Skeletal muscle satellite cell (primary cell): Measurements from ENCODE around the gene IZUMO2. TPM values are rescaled to one million over a fixed set of nuclear protein-coding genes. Genes with fewer than 3 reads are reported as not detected.

Source experiments
- H3K27me3 ChIP-seq: 2 replicates; pipeline ENCODE4 v1.7.0; 2013; ENCODE audit warnings: low read length; ENCODE audit not compliant: control insufficient read depth, insufficient read depth
- H3K36me3 ChIP-seq: 2 replicates; pipeline ENCODE4 v1.7.0; 2013; ENCODE audit warnings: mild to moderate bottlenecking, control low read depth, low read length; ENCODE audit not compliant: insufficient read depth
- H3K4me1 ChIP-seq: 2 replicates; pipeline ENCODE4 v1.7.0; 2013; ENCODE audit warnings: low read length; ENCODE audit not compliant: control insufficient read depth, insufficient read depth
- H3K4me2 ChIP-seq: 2 replicates; pipeline ENCODE4 v1.7.0; 2013; ENCODE audit warnings: mild to moderate bottlenecking, low read length
- H3K4me3 ChIP-seq: 2 replicates; pipeline ENCODE4 v1.7.0; 2013; ENCODE audit warnings: low read length
- H3K9ac ChIP-seq: 2 replicates; pipeline ENCODE4 v1.7.0; 2013; ENCODE audit warnings: mild to moderate bottlenecking, low read depth, low read length, moderate library complexity
- H3K9me3 ChIP-seq: replicated peaks from 2 replicates; pipeline ENCODE4 v1.7.0; 2013; ENCODE audit warnings: mild to moderate bottlenecking, control low read depth, low read length
- total RNA-seq: library from RNA; depleted of rRNA; stranded (reverse); fragments of >200 nt; gene quantifications from 2 replicates; pipeline ENCODE4 v1.2.3, GENCODE V29; 2012; rRNA removed

IZUMO2 gene
- total RNA-seq: not detected in 2 replicates

DNA sequence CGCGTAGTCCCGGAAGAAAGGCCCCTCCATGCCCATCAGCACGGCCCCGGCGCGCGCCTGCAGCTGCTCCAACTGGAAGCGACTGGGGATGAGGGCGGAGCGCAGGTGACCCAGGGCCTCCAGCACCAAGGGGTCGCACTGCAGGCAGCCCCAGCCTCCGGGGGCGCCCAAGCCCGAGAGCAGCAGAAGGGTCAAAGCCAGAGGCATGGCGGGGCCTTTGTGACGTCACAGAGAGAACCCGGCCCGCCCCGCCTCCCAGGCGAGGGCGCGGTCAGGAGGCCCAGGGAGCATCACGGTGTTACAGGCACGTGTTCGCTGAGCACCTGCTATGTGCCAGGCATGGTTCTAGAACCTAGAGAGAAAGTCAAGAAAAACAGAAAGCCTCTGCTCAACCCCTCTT is at the start of gene IZUMO2:
IZUMO2 (minus strand) TSS at position 294 of the 400 bp plus-strand sequence; CDS start at position 207, 87 bp downstream.
- Histone ChIP-seq H3K4me1 (no peaks in the 10 kb centered on the region), H3K4me2 (no peak within 1 kb of the TSS), H3K27me3 (no peaks in the 10 kb centered on the region), H3K4me3 (no peak within 1 kb of the TSS), H3K9ac (no peak within 1 kb of the TSS), H3K9me3 (peaks cover 5% of the 10 kb centered on the region), H3K36me3 (no peaks in the 10 kb centered on the region)

DNA sequence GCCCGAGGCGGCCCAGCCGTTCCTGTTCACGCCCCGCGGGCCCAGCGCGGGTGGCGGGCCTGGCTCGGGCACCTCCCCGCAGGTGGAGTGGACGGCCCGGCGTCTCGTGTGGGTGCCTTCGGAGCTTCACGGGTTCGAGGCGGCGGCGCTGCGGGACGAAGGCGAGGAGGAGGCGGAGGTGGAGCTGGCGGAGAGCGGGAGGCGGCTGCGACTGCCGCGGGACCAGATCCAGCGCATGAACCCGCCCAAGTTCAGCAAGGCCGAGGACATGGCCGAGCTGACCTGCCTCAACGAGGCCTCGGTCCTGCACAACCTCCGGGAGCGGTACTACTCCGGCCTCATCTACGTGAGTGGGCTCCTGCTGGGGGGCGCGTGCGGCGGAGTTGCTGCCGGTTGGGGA is 47.3 kb upstream of the IZUMO2 start:
- Histone ChIP-seq H3K9ac (no peak overlapping the region), H3K36me3 (no peaks in the 10 kb centered on the region), H3K4me3 (no peak overlapping the region), H3K27me3 (no peaks in the 10 kb centered on the region), H3K4me2 (no peak overlapping the region), H3K4me1 (no peaks in the 10 kb centered on the region), H3K9me3 (no peaks in the 10 kb centered on the region)

DNA sequence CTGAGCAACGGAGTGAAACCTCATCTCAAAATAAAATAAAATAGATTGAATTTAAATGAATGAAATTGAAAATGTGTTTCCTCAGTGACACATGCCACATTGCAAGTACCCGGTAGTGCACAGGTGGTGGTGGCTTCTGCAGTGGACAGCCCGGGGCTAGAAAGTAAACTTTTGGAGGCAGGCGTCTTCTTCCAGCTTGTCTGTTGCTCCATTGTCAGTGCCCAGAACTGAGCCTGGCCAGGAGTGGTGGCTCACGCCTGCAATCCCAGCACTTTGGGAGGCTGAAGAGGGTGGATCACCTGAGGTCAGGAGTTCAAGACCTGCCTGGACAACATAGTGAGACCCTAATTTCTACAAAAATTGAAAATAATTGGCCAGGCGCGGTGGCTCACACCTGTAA is 46.0 kb upstream of the IZUMO2 start:
- Histone ChIP-seq H3K4me3 (no peak overlapping the region), H3K9me3 (no peaks in the 10 kb centered on the region), H3K4me2 (no peak overlapping the region), H3K4me1 (no peaks in the 10 kb centered on the region), H3K9ac (no peak overlapping the region), H3K36me3 (no peaks in the 10 kb centered on the region), H3K27me3 (no peaks in the 10 kb centered on the region)

DNA sequence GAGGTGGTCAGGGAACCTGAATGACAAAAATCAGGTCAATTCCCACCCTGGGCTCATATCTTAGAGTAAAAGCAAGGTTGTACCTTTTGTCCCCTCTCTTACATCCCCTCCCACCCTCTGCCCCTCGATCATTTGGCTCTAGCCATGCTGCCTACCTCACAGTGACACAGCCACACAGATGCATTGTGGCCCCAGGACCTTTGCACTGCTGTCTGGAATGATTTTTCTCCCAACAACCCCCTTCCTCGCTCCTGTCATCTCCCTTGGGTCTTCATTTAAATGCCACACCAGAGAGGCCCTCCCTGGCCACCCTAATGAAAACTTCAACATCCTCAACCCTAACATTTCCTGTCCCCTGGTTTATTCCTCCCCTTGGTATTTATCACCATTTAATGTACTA is 44.6 kb upstream of the IZUMO2 start:
- Histone ChIP-seq H3K27me3 (no peaks in the 10 kb centered on the region), H3K9ac (no peak overlapping the region), H3K9me3 (no peaks in the 10 kb centered on the region), H3K36me3 (no peaks in the 10 kb centered on the region), H3K4me1 (no peaks in the 10 kb centered on the region), H3K4me2 (no peak overlapping the region), H3K4me3 (no peak overlapping the region)

DNA sequence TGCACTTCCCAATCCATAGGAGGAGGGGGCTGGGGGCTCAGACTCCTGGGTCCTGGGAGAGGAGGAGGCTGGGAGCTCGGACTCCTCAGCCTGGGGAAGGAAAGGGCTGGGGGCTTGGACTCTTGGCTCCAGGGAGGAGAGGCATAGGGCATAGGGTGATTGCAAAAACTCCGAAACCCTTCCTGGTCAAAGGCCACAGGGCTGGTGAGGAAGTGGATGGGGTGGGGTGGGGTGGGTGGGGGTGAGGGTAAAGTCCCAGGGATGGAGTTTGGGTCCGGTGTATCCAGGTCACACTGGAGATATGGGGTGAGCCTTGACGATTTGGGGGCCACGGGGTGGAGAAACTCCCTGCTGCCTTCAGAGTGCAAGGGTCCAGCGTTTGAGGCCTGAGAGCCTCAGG is 43.1 kb upstream of the IZUMO2 start:
- H3K36me3 ChIP-seq: no peaks in the 10 kb centered on the region
- H3K9me3 ChIP-seq: no peaks in the 10 kb centered on the region
- no peak overlapping the region for H3K4me3 ChIP-seq
- H3K4me2 ChIP-seq: no peak overlapping the region
- no peak overlapping the region for H3K9ac ChIP-seq
- no peaks in the 10 kb centered on the region for H3K27me3 ChIP-seq
- H3K4me1 ChIP-seq: no peaks in the 10 kb centered on the region

DNA sequence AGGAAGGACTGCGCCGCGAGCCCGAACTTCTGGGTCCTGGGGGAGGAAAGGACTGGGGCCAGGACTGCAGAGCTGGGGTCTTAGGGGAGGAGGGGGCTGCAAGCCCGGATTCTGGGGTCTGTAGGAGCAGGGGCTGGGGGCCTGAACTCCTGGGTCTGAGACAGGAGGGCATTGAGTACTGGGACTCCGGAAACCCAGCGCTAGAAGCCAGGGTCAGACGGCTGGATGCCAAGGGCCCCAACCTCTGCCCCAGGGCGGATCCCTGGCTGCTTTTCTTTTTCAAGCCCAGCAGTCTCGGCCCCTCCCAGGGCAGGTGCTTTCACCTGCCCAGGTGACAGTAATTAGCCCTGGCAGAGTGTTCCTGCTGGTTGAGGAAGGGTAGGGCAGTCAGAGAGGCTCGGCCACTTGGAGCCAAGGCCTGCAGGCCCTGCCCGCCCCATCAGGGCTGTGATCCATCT is 42.6 kb upstream of the IZUMO2 start:
- Histone ChIP-seq H3K4me3 (no peak overlapping the region), H3K4me1 (no peaks in the 10 kb centered on the region), H3K4me2 (no peak overlapping the region), H3K9me3 (no peaks in the 10 kb centered on the region), H3K36me3 (no peaks in the 10 kb centered on the region), H3K27me3 (no peaks in the 10 kb centered on the region), H3K9ac (no peak overlapping the region)

DNA sequence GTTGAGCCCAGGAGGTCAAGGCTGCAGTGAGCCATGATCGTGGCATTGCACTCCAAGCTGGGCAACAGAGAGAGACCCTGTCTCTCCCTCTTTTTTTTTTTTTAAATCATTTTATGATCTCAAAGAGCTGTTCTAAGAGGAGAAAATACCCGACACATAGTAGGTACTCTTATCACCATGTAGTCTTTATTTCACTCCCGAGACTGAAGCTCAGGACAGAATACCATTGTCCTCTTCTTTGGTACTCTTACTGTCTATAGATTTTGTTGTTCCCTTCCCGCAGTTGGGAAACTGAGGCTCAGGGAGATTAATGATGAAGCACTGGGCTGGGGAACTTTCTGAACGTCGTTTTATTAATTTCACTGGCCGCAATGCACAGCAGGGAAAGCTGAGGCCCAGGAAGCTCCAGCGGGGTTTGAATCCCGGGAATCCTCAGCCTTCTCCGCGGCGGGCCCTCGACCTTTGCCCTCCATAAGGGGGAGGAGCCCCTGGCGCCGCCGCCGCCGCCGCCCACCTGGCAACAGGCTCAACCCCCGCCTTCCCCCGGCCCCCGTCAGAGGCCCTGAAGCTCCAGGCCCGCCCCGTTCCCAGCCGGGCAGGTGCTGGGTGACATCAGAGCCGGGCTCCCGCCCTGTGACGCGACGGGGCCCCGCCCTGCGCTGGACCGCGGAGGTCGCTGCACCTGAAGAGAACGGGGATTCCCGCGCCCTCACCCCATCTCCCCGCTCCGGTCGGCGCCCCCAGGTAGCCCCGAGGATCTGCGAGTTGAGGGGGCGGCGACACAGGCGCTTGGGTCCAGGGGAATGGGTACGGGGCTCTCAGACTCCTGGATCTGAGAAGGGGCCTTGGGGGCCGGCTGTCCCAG is 42.0 kb upstream of the IZUMO2 start:
- Histone ChIP-seq H3K4me1 (no peaks in the 10 kb centered on the region), H3K36me3 (no peaks in the 10 kb centered on the region), H3K4me3 (no peak overlapping the region), H3K27me3 (no peaks in the 10 kb centered on the region), H3K9ac (no peak overlapping the region), H3K4me2 (no peak overlapping the region), H3K9me3 (no peaks in the 10 kb centered on the region)

DNA sequence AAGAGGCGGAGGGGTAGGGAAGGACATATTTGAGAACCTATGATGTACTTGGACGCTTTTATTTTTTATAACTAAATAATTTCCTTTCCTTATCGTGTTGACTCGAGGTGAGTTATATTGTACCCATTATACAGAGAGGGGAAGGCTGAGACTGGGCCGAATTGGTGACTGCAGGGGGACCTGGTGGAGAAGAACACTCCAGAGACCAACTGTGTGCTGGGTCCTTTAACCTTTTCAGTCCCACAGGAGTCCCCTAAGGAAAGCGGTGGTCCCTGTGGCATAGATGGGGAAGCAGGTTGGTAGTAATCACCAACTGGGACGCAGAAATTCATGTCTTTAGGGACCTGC is 41.0 kb upstream of the IZUMO2 start:
- Histone ChIP-seq H3K4me1 (no peaks in the 10 kb centered on the region), H3K4me2 (no peak overlapping the region), H3K36me3 (no peaks in the 10 kb centered on the region), H3K9me3 (no peaks in the 10 kb centered on the region), H3K4me3 (no peak overlapping the region), H3K9ac (no peak overlapping the region), H3K27me3 (no peaks in the 10 kb centered on the region)

DNA sequence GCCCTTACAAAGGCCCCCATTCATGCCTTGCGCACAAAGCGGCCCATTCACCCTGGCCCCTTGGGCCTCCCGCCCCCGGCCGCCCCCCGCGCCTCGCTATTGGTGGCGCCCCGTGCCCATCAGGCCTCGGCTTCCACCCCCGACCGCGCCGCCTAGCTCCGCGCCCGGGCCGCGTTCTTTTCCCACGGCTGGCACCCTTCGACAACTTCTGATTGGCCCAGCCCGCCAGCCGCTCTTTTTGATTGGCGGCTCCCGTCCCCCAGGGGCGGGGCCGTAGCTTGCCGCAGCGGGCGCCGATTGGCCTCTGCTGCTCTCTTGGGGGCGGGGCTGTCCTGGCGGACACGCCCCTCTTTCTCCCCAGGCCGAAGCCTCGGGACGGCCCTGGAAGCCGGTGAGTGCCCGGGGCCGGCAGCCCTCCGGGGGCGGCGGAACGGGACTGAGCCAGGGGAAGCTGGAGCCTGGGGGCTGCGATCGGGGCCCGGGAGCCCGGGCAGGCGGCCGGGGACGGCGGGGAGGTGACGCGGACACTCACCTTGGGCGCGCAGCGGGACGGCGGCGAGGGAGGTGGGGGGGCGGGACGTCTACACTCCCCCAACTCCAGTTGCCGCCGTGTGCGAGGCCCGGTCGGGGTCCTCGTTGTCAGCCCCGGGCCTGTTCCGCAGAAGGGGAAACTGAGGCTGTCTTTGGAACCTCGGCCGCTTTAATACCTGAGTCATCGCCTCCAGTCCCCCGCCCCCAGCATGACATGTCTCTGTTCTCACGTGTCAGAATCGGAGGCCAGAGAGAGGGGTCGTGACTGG is 40.4 kb upstream of the IZUMO2 start, which contains the start of gene MYH14:
MYH14 (plus strand) TSS at position 342 of the 800 bp plus-strand sequence. CDS start 6,744 bp downstream, outside the sequence.
- no peaks in the 10 kb centered on the region for H3K9me3 ChIP-seq
- H3K36me3 ChIP-seq: no peaks in the 10 kb centered on the region
- H3K4me1 ChIP-seq: no peaks in the 10 kb centered on the region
- H3K4me3 ChIP-seq: no peak within 1 kb of the TSS
- H3K9ac ChIP-seq: no peak within 1 kb of the TSS
- no peaks in the 10 kb centered on the region for H3K27me3 ChIP-seq
- H3K4me2 ChIP-seq: no peak within 1 kb of the TSS

DNA sequence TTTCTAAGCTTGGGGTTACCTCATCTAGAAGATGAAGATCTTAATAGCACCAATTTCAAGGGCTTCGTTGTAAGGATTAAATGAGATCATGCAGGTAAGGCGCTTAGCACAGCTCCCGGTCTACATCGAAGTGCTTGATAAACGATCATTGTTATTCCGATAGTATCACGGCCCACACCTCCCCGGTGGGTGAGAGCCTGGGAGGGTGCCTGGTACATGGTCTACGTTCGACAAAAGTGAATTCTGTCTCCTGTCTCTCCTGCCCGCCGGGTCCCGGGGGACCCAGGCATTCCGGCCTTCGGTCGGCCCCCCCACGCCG is 39.8 kb upstream of the IZUMO2 start:
- Histone ChIP-seq H3K9me3 (no peaks in the 10 kb centered on the region), H3K4me1 (no peaks in the 10 kb centered on the region), H3K36me3 (no peaks in the 10 kb centered on the region), H3K4me2 (no peak overlapping the region), H3K9ac (no peak overlapping the region), H3K27me3 (no peaks in the 10 kb centered on the region), H3K4me3 (no peak overlapping the region)

DNA sequence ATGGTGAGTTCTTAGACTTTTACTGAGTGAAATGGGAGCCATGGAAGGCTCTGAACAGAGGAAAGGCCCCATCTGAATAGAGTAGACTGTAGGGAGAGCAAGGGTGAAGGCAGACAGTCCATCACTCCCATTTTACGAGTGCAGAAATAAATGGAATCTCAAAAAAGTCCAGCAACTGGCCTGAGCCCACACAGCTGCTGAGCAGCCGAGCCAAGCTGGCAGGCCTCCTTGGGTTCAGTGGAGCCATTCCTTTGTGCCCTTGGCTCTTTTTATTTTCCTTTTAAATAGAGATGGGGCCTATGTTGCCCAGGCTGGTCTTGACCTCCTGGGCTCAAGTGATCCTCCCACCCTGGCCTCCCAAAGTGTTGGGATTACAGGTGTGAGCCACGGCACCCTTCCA is 39.3 kb upstream of the IZUMO2 start:
- Histone ChIP-seq H3K4me1 (no peaks in the 10 kb centered on the region), H3K9ac (no peak overlapping the region), H3K36me3 (no peaks in the 10 kb centered on the region), H3K9me3 (peaks cover 1% of the 10 kb centered on the region), H3K4me2 (no peak overlapping the region), H3K27me3 (no peaks in the 10 kb centered on the region), H3K4me3 (no peak overlapping the region)

DNA sequence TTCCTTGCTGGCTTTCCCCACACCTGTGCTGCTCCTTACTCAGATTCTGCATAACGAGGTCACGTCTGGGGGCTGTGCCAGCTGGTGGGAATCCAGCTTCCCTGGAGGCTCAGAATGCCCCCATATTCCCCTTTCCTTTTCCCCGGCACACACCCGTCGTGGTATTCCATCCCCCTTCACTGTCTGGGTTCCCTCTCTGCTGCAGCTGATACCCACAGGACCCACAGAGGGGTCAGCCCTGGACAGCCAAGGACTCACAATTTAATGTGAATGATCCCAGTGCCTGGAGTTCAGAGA is 36.1 kb upstream of the IZUMO2 start:
- no peaks in the 10 kb centered on the region for H3K4me1 ChIP-seq
- no peak overlapping the region for H3K4me2 ChIP-seq
- H3K27me3 ChIP-seq: no peaks in the 10 kb centered on the region
- peaks cover 3% of the 10 kb centered on the region for H3K9me3 ChIP-seq
- no peaks in the 10 kb centered on the region for H3K36me3 ChIP-seq
- no peak overlapping the region for H3K9ac ChIP-seq
- H3K4me3 ChIP-seq: no peak overlapping the region
